H1 (cell line): ENCODE results near the gene ACBD6. TPM values are rescaled to one million over a fixed set of nuclear protein-coding genes. Genes with fewer than 3 reads are reported as not detected.

Source experiments
- BACH1 ChIP-seq: IDR thresholded peaks from 2 replicates; pipeline ENCODE4 v1.6.1; 2012; ENCODE audit warnings: low read length, improper control_type of control experiment
- CREB1 ChIP-seq: IDR thresholded peaks from 2 replicates; pipeline ENCODE4 v1.6.1; 2012; ENCODE audit warnings: inconsistent platforms
- GTF2F1 ChIP-seq: IDR thresholded peaks from 2 replicates; pipeline ENCODE4 v1.6.1; 2012; ENCODE audit warnings: low read depth, low read length, improper control_type of control experiment, borderline replicate concordance
- MAX ChIP-seq: IDR thresholded peaks from 2 replicates; pipeline ENCODE4 v1.6.1; 2012; ENCODE audit warnings: inconsistent platforms
- PHF8 ChIP-seq: fragments of 200-600 bp; sonication (generic); conservative IDR thresholded peaks from 2 replicates; pipeline ENCODE4 v1.7.1; 2012; ENCODE audit warnings: low read depth, mild to moderate bottlenecking, inconsistent platforms, low read length, moderate library complexity
- SIX5 ChIP-seq: IDR thresholded peaks from 2 replicates; pipeline ENCODE4 v1.6.1; 2011; ENCODE audit warnings: mild to moderate bottlenecking, low read depth, low read length
- TBP ChIP-seq: IDR thresholded peaks from 2 replicates; pipeline ENCODE4 v1.6.1; 2011; ENCODE audit warnings: low read depth, low read length, improper control_type of control experiment
- polyA plus RNA-seq, 7 experiments: library from polyadenylated mRNA; depleted of rRNA in 3 of 7; stranded (reverse) in 5 of 7; unstranded in 2 of 7; fragments of >200 nt in 5 of 7; fragments of 200-250 nt in 2 of 7; gene quantifications; 1 replicate in 5 of 7; 2 replicates in 1 of 7; 4 replicates in 1 of 7; pipeline versions ENCODE4 v1.2.1 to v1.2.3, GENCODE V29; 2011 to 2013; ENCODE audit warnings: missing spikeins in 2 of 7, mixed read lengths in 2 of 7
- total RNA-seq: library from RNA; stranded (reverse); fragmentation: NEBNext Ultra II Directional; extraction: Animal tissue kit (Norgen Biotek cat#: 25700); gene quantifications from 2 replicates; pipeline ENCODE4 v1.2.1, GENCODE V29; 2021
- TF ChIP-seq, protein P1 (sequence below): IDR thresholded peaks from 2 replicates; pipeline ENCODE4 v1.6.1; 2012; ENCODE audit warnings: inconsistent platforms

Gene ACBD6
- total and polyA plus RNA-seq, 2 of the 8 experiments (the other 6 are each of a cell fraction or from before 2014, with no cell fraction given), result 52.0 to 67.7 TPM

- TF ChIP-seq, protein P1, sequence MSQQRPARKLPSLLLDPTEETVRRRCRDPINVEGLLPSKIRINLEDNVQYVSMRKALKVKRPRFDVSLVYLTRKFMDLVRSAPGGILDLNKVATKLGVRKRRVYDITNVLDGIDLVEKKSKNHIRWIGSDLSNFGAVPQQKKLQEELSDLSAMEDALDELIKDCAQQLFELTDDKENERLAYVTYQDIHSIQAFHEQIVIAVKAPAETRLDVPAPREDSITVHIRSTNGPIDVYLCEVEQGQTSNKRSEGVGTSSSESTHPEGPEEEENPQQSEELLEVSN, result no peak
- no peak for TF ChIP-seq SIX5
- no peak for TF ChIP-seq TBP
- TF ChIP-seq MAX, result no peak
- no peak for TF ChIP-seq BACH1
- no peak for TF ChIP-seq GTF2F1
- no peak for TF ChIP-seq CREB1
- no peak for TF ChIP-seq PHF8
These were observed 22.0 kb upstream of the ACBD6 start (continued) for GRCh38 chr1:180524160-180524914.
